Heart left ventricle (tissue), 13 donors: ENCODE data around the gene PPA1.
A peak's percentile ranks its signal among the peaks of the same experiment; 100 is the strongest.

Source experiments
- CTCF ChIP-seq, 12 donors: fragments of 200-600 bp; sonication (generic) in 4 of 12; IDR thresholded peaks; one replicate each; pipeline versions ENCODE4 v1.5.0 to v1.8.0; 2018 to 2022; ENCODE audit warnings: antibody characterized with exemption in 12 of 12, mild to moderate bottlenecking in 5 of 12
- POLR2A ChIP-seq, 2 donors: fragments of 450-650 bp; IDR thresholded peaks; one replicate each; pipeline ENCODE4 v1.6.1; 2017; ENCODE audit warnings: antibody characterized with exemption in 2 of 2, mild to moderate bottlenecking in 2 of 2, moderate library complexity in 2 of 2
- donor health status: ischemic (EF 13 %, LVEDD 7.1; RV severe dilation, severe dysfunction).
- donor health status: DM: no; HTN: yes; CAD: no.
- donor health status: DM: no; HTN: no; CAD: no.
- donor health status: ischemic (EF 25% LVEDD 6.9; RV normal size, moderate dysfunction).
- donor health status: ischemic (EF 25% LVEDD 5.7; RV mildly dilated, moderate dysfunction).
- donor health status: ischemic (EF 35%, LVEDD 5.7; RV mildly dilated, moderate dysfunction).
- donor health status: nonischemic (EF 11% LVEDD 7.7; RV severe dilation, severe dysfunction).
- donor health status: DM: yes; HTN: yes; CAD: no.
- donor health status: PGD.
- donor health status: ischemic (EF 29% LVEDD 5.4; RV normal size, mild dysfunction).
- donor health status: nonischemic (EF 23%, LVEDD 6.1; RV moderate dilation, normal function).

GRCh38 chr10:70267161-70267933, 34.1 kb upstream of the PPA1 start:
- TF ChIP-seq CTCF (IDR thresholded peaks at IDR 0.05) (peak in 7 of 12 donors; percentile 7 to 36 (median 18)), POLR2A (IDR thresholded peaks at IDR 0.05) (no peak)
